ENCODE results near the gene RGS12.

DNA sequence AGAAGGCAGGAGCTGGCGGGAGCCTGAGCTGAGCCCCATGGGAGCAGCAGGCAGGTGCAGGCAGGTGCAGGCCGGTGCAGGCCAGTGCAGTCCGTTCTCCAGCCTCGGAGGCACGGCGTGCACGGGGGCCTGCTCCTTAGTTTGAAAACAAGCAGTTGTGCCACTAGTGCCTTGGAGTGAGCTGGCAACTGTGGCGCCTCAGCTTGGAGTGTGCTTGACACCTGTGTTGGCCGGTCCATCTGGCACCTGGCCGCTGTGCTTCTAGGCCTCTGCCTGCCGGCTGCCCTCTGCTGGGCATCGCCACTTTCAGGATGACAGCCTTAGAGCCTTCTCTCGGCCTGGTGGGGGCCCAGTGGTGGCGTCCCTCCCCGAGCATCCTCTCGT is 47.9 kb downstream of the RGS12 start:
- TF ChIP-seq, protein P1, sequence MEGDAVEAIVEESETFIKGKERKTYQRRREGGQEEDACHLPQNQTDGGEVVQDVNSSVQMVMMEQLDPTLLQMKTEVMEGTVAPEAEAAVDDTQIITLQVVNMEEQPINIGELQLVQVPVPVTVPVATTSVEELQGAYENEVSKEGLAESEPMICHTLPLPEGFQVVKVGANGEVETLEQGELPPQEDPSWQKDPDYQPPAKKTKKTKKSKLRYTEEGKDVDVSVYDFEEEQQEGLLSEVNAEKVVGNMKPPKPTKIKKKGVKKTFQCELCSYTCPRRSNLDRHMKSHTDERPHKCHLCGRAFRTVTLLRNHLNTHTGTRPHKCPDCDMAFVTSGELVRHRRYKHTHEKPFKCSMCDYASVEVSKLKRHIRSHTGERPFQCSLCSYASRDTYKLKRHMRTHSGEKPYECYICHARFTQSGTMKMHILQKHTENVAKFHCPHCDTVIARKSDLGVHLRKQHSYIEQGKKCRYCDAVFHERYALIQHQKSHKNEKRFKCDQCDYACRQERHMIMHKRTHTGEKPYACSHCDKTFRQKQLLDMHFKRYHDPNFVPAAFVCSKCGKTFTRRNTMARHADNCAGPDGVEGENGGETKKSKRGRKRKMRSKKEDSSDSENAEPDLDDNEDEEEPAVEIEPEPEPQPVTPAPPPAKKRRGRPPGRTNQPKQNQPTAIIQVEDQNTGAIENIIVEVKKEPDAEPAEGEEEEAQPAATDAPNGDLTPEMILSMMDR (IDR thresholded peaks at IDR 0.05) = no peak
- no peak for TF ChIP-seq POLR2A (IDR thresholded peaks at IDR 0.05)
